ENCODE data around the gene RBBP8NL. TPM values are rescaled to one million over a fixed set of nuclear protein-coding genes. Genes with fewer than 3 reads are reported as not detected.
A peak's percentile ranks its signal among the peaks of the same experiment; 100 is the strongest.

The RBBP8NL gene
- total RNA-seq, 1 experiment from 2014 or later, result not detected

DNA sequence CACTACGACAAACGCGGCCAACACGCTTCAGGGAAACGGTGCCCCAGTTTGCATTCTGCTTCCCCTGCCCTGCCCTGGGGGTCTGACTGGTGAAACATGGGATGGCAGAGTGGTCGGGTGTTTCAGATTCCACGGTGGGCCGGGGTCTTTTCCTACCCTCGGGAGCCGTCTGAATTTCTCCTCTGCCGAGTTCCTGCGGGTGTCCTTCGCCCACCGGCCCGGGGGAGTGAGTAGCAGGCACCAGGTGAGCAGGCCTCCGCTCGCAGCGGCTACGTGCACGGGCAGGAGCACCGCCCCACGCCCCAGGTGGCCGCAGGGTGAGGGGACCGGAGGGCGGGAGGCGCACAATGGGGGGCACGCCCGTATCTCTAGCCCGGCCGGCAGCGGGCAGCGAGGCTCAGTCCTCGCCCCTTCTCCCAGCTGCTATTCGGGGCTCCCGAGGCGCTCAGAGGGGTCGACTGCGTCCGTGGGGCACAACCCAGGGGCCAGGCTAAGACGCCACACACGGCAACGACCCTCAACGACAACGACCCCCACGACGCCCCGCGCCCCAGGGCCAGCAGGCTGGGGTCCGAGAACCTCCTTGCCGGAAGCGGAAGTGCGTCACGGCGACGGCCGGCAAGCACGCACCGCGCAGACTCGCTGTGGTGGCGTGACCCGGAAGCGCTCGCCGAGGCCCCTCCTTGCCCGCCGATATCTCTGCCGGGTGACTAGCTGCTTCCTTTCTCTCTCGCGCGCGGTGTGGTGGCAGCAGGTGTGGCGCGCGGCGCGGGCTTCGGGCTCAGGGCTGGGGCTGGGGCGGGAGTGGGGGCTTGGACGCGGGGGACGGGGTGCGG is 40.7 kb downstream of the RBBP8NL start, which contains the start of gene RPS21:
RPS21 (plus strand) TSS at position 721 of the 836 bp plus-strand sequence. CDS start 236 bp downstream, outside the sequence.
- H3K27me3 ChIP-seq (replicated peaks; ENCODE audit: insufficient read depth, low read depth, low read length, poor library complexity), result no peaks in the 10 kb centered on the region
- TF ChIP-seq EZH2 (IDR thresholded peaks at IDR 0.05; ENCODE audit: borderline replicate concordance, low read depth, low read length, poor library complexity, severe bottlenecking), result no peak
- TF ChIP-seq, protein P1, sequence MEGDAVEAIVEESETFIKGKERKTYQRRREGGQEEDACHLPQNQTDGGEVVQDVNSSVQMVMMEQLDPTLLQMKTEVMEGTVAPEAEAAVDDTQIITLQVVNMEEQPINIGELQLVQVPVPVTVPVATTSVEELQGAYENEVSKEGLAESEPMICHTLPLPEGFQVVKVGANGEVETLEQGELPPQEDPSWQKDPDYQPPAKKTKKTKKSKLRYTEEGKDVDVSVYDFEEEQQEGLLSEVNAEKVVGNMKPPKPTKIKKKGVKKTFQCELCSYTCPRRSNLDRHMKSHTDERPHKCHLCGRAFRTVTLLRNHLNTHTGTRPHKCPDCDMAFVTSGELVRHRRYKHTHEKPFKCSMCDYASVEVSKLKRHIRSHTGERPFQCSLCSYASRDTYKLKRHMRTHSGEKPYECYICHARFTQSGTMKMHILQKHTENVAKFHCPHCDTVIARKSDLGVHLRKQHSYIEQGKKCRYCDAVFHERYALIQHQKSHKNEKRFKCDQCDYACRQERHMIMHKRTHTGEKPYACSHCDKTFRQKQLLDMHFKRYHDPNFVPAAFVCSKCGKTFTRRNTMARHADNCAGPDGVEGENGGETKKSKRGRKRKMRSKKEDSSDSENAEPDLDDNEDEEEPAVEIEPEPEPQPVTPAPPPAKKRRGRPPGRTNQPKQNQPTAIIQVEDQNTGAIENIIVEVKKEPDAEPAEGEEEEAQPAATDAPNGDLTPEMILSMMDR (conservative IDR thresholded peaks at IDR 0.05; ENCODE audit: low read depth, low read length), result no peak
- H3K27ac ChIP-seq (ENCODE audit: low read depth, low read length, poor library complexity, severe bottlenecking), result peak within 1 kb of the TSS; percentile 96
- intact Hi-C loops (cut with micrococcal nuclease; ENCODE audit: unreplicated experiment), result no loop called here
- ChIA-PET CTCF (interaction anchor here (0.6 to 0.7 kb wide), 4 partner anchors 20 to 1351 kb away, joined by 3 to 9 read pairs (median 6); partner anchors contain the start of gene LAMA5), POLR2A (ENCODE audit: low non-redundant PET) (interaction anchor here (0.6 kb wide), 3 partner anchors 166 to 1255 kb away, joined by 3 to 11 read pairs (median 3); no protein-coding TSS in a partner anchor)
- H3K4me3 ChIP-seq (ENCODE audit: low read depth, low read length, poor library complexity, severe bottlenecking), result peak within 1 kb of the TSS; percentile 100
- TSS peak; percentile 65 for BruUV-seq (replicated peaks)
- peaks cover 24% of the 10 kb centered on the region for H3K4me1 ChIP-seq (ENCODE audit: insufficient read depth, low read length, poor library complexity, severe bottlenecking)
- H3K9me3 ChIP-seq (ENCODE audit: low read depth, low read length, poor library complexity, severe bottlenecking), result no peaks in the 10 kb centered on the region
- peaks cover 50% of the 10 kb centered on the region for H3K36me3 ChIP-seq (ENCODE audit: insufficient read depth, low read length, poor library complexity, severe bottlenecking)
- peak; percentile 95 for DNase-seq (ENCODE audit: low spot score)

DNA sequence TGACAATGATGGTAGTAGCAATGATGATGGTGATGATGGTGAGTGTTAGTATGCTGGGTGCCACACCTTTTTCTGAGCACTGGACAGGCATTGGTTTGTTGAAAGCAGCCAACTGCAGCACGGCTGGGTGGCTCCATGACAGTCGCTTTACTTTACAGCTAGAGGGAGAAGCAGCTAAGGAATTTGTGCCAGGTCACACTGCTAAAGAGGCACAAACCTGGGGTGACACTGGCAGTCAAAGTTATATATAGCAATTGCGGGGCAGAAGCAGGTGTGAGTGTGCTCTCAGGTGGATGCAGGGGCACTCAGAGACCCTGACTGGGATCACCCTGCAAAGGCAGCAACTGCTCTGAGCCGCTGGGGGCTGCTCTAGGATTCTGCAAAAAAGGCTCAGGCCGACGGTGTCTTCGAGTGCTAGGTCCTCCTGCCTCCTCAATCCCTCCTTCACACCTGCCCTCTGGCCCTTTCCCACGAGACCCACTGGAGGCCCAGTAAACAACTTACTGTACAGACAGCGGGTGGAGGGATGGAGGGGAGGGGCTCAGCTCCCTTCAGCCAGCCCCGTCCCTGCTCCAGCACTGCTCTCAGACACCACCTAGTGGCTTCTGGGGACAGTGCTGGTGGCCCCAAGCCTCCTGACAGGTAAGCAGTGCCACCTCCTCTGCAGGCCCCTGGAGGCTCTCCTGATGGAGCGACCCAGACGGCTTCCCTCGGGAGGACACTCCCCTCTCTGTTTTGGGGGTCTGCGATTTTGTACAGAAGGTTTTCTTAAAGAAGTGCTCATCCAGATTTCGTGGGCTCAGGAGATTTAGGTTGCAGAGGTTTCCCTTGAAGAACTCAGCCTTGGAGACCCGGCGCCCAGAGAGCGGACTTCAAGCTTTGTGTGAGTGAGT is 44.8 kb downstream of the RBBP8NL start:
- ChIA-PET CTCF (interaction anchor here (0.6 to 1.3 kb wide), 9 partner anchors 8 to 1757 kb away, joined by 3 to 19 read pairs (median 4); partner anchors contain the start of gene ADRM1), POLR2A (ENCODE audit: low non-redundant PET) (no interaction called here)
- DNase-seq (ENCODE audit: low spot score), result peak; percentile 81
- Histone ChIP-seq H3K9me3 (ENCODE audit: low read depth, low read length, poor library complexity, severe bottlenecking) (no peaks in the 10 kb centered on the region), H3K4me1 (ENCODE audit: insufficient read depth, low read length, poor library complexity, severe bottlenecking) (peaks cover 14% of the 10 kb centered on the region), H3K4me3 (ENCODE audit: low read depth, low read length, poor library complexity, severe bottlenecking) (no peak overlapping the region), H3K27me3 (replicated peaks; ENCODE audit: insufficient read depth, low read depth, low read length, poor library complexity) (no peaks in the 10 kb centered on the region), H3K27ac (ENCODE audit: low read depth, low read length, poor library complexity, severe bottlenecking) (no peak overlapping the region), H3K36me3 (ENCODE audit: insufficient read depth, low read length, poor library complexity, severe bottlenecking) (peaks cover 13% of the 10 kb centered on the region)
- BruUV-seq (replicated peaks), result no TSS peak
- intact Hi-C loops (cut with micrococcal nuclease; ENCODE audit: unreplicated experiment), result loop anchor here (1.0 kb wide), 1 partner anchor 80 kb away; the partner anchor contains the start of gene ADRM1
- TF ChIP-seq, protein P1 (conservative IDR thresholded peaks at IDR 0.05; ENCODE audit: low read depth, low read length), result peak; percentile 88
- TF ChIP-seq EZH2 (IDR thresholded peaks at IDR 0.05; ENCODE audit: borderline replicate concordance, low read depth, low read length, poor library complexity, severe bottlenecking), result no peak

DNA sequence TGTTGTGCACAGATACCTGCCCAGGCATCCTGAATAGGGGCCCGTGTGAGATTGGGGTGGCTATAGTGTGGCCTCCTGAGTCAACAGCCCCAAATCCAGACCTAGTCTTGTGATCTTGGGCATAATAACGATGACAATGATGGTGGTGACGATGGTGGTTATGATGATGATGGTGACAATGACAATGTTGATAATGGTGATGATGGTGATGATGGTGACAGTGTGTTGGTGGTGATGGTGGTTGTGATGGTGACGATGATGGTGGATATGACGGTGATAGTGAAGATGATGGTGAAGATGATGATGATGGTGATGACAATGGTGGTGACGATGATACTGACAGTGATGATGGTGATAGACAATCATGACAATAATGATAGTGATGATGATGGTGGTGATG is 45.5 kb downstream of the RBBP8NL start:
- Histone ChIP-seq H3K27ac (ENCODE audit: low read depth, low read length, poor library complexity, severe bottlenecking) (no peak overlapping the region), H3K27me3 (replicated peaks; ENCODE audit: insufficient read depth, low read depth, low read length, poor library complexity) (no peaks in the 10 kb centered on the region), H3K36me3 (ENCODE audit: insufficient read depth, low read length, poor library complexity, severe bottlenecking) (peaks cover 11% of the 10 kb centered on the region), H3K4me3 (ENCODE audit: low read depth, low read length, poor library complexity, severe bottlenecking) (no peak overlapping the region), H3K9me3 (ENCODE audit: low read depth, low read length, poor library complexity, severe bottlenecking) (no peaks in the 10 kb centered on the region), H3K4me1 (ENCODE audit: insufficient read depth, low read length, poor library complexity, severe bottlenecking) (peaks cover 14% of the 10 kb centered on the region)
- no peak for TF ChIP-seq EZH2 (IDR thresholded peaks at IDR 0.05; ENCODE audit: borderline replicate concordance, low read depth, low read length, poor library complexity, severe bottlenecking)
- TF ChIP-seq, protein P1 (conservative IDR thresholded peaks at IDR 0.05; ENCODE audit: low read depth, low read length), result no peak
- POLR2A ChIA-PET (ENCODE audit: low non-redundant PET), result no interaction called here
- intact Hi-C loops (cut with micrococcal nuclease; ENCODE audit: unreplicated experiment), result loop anchor here (1.0 kb wide), 1 partner anchor 80 kb away; the partner anchor contains the start of gene ADRM1
- BruUV-seq (replicated peaks), result no TSS peak
- CTCF ChIA-PET, result no interaction called here
- DNase-seq (ENCODE audit: low spot score), result no peak
